Stomach (tissue), 4 donors: Measurements from ENCODE around the gene NALCN.

Experiments
- EP300 ChIP-seq: sonication (generic); formaldehyde crosslinking; IDR thresholded peaks from one replicate; pipeline ENCODE4 v1.6.1; 2017; ENCODE audit warnings: antibody characterized with exemption
- POLR2A ChIP-seq, 4 donors: fragments of 450-650 bp; IDR thresholded peaks; one replicate each; pipeline ENCODE4 v1.6.1; 2016; ENCODE audit warnings: antibody characterized with exemption in 4 of 4, control low read depth in 2 of 4, mild to moderate bottlenecking in 1 of 4, moderate library complexity in 1 of 4
- POLR2AphosphoS5 ChIP-seq, 3 donors: sonication (generic); formaldehyde crosslinking; IDR thresholded peaks; one replicate each; pipeline ENCODE4 v1.6.1; 2016; ENCODE audit warnings: antibody characterized with exemption in 3 of 3
- TF ChIP-seq, protein P1 (sequence below), 7 experiments: fragments of 450-650 bp in 4 of 7; fragments of 200-600 bp in 3 of 7; sonication (generic) in 3 of 7; IDR thresholded peaks; one replicate each; pipeline ENCODE4 v1.5.1; 2016 to 2019; ENCODE audit warnings: antibody characterized with exemption in 7 of 7, control low read depth in 2 of 7, mild to moderate bottlenecking in 1 of 7

DNA sequence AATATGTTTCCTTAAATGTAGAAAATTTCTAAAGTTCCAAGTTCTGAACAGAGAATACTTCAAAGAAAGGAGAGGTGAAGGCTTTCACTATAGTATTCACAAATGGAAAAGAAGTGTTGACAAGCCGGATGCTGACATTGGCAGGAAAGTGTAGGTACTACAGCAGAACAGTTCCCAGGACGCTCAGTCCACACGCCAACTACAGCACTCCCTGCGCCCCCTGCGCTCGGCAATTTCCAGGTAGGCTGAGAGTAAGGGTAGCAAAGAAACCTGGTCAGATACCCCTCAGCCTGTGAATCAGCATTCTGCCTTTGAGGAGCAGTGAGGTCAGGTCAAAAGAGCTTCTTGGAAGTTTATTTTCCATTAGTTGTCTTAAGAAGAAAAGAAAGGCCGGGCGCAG lies 115.3 kb downstream of the NALCN start:
- TF ChIP-seq, protein P1, sequence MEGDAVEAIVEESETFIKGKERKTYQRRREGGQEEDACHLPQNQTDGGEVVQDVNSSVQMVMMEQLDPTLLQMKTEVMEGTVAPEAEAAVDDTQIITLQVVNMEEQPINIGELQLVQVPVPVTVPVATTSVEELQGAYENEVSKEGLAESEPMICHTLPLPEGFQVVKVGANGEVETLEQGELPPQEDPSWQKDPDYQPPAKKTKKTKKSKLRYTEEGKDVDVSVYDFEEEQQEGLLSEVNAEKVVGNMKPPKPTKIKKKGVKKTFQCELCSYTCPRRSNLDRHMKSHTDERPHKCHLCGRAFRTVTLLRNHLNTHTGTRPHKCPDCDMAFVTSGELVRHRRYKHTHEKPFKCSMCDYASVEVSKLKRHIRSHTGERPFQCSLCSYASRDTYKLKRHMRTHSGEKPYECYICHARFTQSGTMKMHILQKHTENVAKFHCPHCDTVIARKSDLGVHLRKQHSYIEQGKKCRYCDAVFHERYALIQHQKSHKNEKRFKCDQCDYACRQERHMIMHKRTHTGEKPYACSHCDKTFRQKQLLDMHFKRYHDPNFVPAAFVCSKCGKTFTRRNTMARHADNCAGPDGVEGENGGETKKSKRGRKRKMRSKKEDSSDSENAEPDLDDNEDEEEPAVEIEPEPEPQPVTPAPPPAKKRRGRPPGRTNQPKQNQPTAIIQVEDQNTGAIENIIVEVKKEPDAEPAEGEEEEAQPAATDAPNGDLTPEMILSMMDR (IDR thresholded peaks at IDR 0.05): no peak
- no peak for TF ChIP-seq POLR2A (IDR thresholded peaks at IDR 0.05)
- TF ChIP-seq POLR2AphosphoS5 (IDR thresholded peaks at IDR 0.05): no peak
- no peak for TF ChIP-seq EP300
